Fibroblast of the conjunctiva (primary cell): ENCODE results near the gene PTH1R.
A peak's percentile ranks its signal among the peaks of the same experiment; 100 is the strongest.
"Not testable (repeated sequence)": the region's sequence is repeated elsewhere in the genome, so short reads cannot be mapped to it uniquely, and the experiment has no call there.

Experiments used
- DNase-seq: peaks from one replicate; pipeline ENCODE4 v3.0.0-alpha.2; 2010; ENCODE audit warnings: low read depth

Gene PTH1R

GRCh38 chr3:46899151-46900006 lies 21.9 kb downstream of the PTH1R start:
- no peak for DNase-seq

GRCh38 chr3:46900007-46900292 lies 22.4 kb downstream of the PTH1R start:
- no peak for DNase-seq

GRCh38 chr3:46900356-46900755 lies 22.8 kb downstream of the PTH1R start:
- DNase-seq: no peak

- DNase-seq: no peak
Measured at GRCh38 chr3:46901061-46901460, 23.5 kb downstream of the PTH1R start.

- no peak for DNase-seq
Measured at GRCh38 chr3:46901591-46902187, 24.2 kb downstream of the PTH1R start.

GRCh38 chr3:46902188-46902631 lies 24.7 kb downstream of the PTH1R start:
- DNase-seq: no peak

- DNase-seq: no peak
Measured at GRCh38 chr3:46903341-46904302, 26.1 kb downstream of the PTH1R start.

- DNase-seq: no peak
Measured at GRCh38 chr3:46904303-46905212, 27.0 kb downstream of the PTH1R start.

GRCh38 chr3:46905213-46905560 lies 27.7 kb downstream of the PTH1R start:
- no peak for DNase-seq

GRCh38 chr3:46905661-46906451 lies 28.3 kb downstream of the PTH1R start:
- DNase-seq: no peak

- no peak for DNase-seq
Measured at GRCh38 chr3:46906471-46907058, 29.0 kb downstream of the PTH1R start.

- no peak for DNase-seq
Measured at GRCh38 chr3:46907271-46907670, 29.8 kb downstream of the PTH1R start.

- DNase-seq: no peak
Measured at GRCh38 chr3:46907960-46908293, 30.4 kb downstream of the PTH1R start.

- peak; percentile 63 for DNase-seq
Measured at GRCh38 chr3:46908294-46908985, 30.9 kb downstream of the PTH1R start.

- DNase-seq: no peak
Measured at GRCh38 chr3:46908986-46909534, 31.5 kb downstream of the PTH1R start.

- peak; percentile 73 for DNase-seq
Measured at GRCh38 chr3:46909535-46910161, 32.1 kb downstream of the PTH1R start.

GRCh38 chr3:46910166-46910760 lies 32.7 kb downstream of the PTH1R start:
- no peak for DNase-seq

GRCh38 chr3:46910914-46911313 lies 33.4 kb downstream of the PTH1R start:
- DNase-seq: not testable (repeated sequence)

GRCh38 chr3:46912986-46913385 lies 35.5 kb downstream of the PTH1R start:
- DNase-seq: no peak
